NCI-H226 (cell line): ENCODE results near the gene SLC25A5.

Source experiments
- DNase-seq: peaks from one replicate; pipeline ENCODE4 v3.0.0-alpha.2; 2015

SLC25A5 gene

DNA sequence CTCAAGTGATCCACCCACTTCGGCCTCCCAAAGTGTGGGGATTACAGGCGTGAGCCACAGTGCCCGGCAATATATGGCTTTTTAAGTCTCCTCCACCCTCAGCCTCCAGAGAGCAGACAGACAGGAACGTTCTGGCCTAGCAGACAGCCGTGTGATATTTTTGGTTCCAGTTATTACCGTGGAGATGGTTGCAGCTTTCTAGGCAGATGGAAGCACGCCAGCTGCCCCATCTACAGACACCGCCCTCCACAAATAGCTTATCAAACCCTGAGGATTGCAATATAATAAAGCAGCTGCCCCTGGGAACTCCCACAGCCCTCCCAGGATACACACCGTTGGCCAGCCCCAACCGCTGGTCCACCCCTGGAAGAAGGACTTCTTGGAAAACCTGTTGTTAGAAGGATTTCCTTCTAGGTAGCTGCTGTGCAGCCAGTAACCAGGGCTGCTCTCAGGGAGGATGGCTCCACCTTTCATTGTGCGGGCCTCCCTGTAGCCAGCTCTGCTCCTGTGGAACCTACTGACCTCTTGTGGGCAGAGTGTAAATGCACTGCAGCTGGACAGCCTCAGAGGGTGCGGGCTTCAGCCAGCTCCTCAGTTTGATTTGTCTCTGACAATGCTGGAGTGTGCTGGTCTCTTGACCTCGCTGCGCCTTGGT lies 44.0 kb downstream of the SLC25A5 start:
- peak; percentile 32 for DNase-seq

DNA sequence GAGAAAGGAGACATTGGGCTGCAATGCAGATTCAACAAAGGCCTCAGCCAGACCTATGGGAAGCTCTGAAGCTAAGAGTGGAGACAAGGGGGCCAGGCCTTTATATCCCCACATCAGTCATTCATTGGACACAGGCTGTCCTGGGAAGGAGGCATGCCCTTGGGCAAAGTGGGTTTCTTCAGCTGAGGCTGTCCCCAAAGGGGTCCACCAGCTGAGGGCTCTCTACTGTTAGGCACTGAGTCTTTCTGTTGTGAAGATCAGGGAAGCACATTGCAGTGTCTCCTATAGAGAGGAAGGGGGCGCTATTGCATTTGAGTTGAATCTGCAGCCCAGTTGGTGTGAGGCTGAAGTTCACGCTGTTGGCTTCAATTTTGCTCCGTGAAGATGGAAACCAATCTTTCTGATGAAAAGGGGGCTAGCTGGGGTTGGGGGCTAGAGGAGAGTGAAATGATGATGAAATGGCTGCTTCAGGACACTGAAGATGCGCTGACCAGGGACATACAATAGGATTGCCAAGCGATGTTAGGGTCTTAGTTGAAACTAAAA lies 48.0 kb downstream of the SLC25A5 start:
- peak; percentile 7 for DNase-seq

DNA sequence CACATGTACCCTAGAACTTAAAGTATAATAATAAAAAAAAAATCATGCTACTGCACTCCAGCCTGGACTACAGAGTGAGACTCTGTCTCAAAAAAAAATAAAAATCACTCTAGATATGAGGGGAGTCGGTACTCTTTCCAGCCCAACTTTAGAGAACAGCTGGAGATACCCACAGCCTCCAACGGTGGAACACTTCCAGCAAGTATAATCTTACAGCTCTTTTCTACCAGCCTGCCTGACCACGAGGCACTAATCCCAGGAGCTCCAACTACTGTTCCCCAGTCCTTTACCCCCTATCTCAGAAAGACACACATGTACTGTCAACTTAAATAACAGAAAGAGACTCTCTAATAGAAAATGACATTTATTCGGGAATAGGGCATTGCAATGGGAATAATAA lies 50.1 kb downstream of the SLC25A5 start:
- no peak for DNase-seq
